Ovary (tissue), 9 donors: ENCODE data around the gene NFIB. TPM values are rescaled to one million over a fixed set of nuclear protein-coding genes. Genes with fewer than 3 reads are reported as not detected.

Experiments used
- DNase-seq, 5 donors: peaks; one replicate each; pipeline ENCODE4 v3.0.0-alpha.2; 2019 to 2020
- H3K27ac ChIP-seq, 2 donors: fragments of 200-600 bp; one replicate each; pipeline versions ENCODE4 v1.5.1 to v1.8.0; 2019 to 2022
- H3K27me3 ChIP-seq: fragments of 200-600 bp; one replicate; pipeline ENCODE4 v1.8.0; 2022
- H3K36me3 ChIP-seq: fragments of 200-600 bp; sonication (generic); one replicate; pipeline ENCODE4 v1.5.1; 2019
- H3K4me1 ChIP-seq: one replicate; pipeline ENCODE4 v1.8.1; 2013; ENCODE audit warnings: mild to moderate bottlenecking, moderate library complexity; ENCODE audit not compliant: insufficient read depth
- H3K4me3 ChIP-seq: fragments of 200-600 bp; sonication (generic); one replicate; pipeline ENCODE4 v1.5.1; 2017
- H3K9me3 ChIP-seq, 2 donors: fragments of 200-600 bp in 1 of 2; sonication (generic) in 1 of 2; one replicate each; pipeline versions ENCODE4 v1.5.1 to v1.8.1; 2013 to 2019; ENCODE audit warnings: mild to moderate bottlenecking in 1 of 2, moderate library complexity in 1 of 2
- CTCF ChIP-seq, 3 donors: fragments of 450-650 bp in 2 of 3; fragments of 200-600 bp in 1 of 3; IDR thresholded peaks; one replicate each; pipeline versions ENCODE4 v1.5.1 to v1.8.0; 2016 to 2022; ENCODE audit warnings: antibody characterized with exemption in 3 of 3, mild to moderate bottlenecking in 1 of 3
- EP300 ChIP-seq: sonication (generic); formaldehyde crosslinking; IDR thresholded peaks from one replicate; pipeline ENCODE4 v1.6.1; 2017; ENCODE audit warnings: antibody characterized with exemption
- POLR2A ChIP-seq: fragments of 450-650 bp; IDR thresholded peaks from one replicate; pipeline ENCODE4 v1.6.1; 2017; ENCODE audit warnings: antibody characterized with exemption, mild to moderate bottlenecking, moderate library complexity
- WGBS, 3 donors: extraction: QIAGEN DNeasy Blood & Tissue Kit in 1 of 3; methylation state at CpG; one replicate each; pipeline versions ENCODE4 v1.1.5 to v1.1.7; 2013 to 2017; 5-methylcytosine and 5-hydroxymethylcytosine counted together
- intact Hi-C, 4 donors: fragments of 100-400 bp; cut with DNase I; formaldehyde crosslinking; loops; one replicate each; pipeline versions ENCODE4 v1.11.0 to v1.15.1; 2022 to 2023
- polyA plus RNA-seq, 2 donors: library from polyadenylated mRNA; stranded (reverse); fragments of 200-250 nt in 1 of 2; fragments of 350-450 nt in 1 of 2; fragmentation: Illumina TruSeq in 1 of 2; extraction: RNeasy Lipid Tissue Mini Kit (QIAGEN cat#74804) in 1 of 2; gene quantifications; one replicate each; pipeline ENCODE4 v1.2.3, GENCODE V29; 2013 to 2014
- total RNA-seq, 7 donors: library from RNA; depleted of rRNA in 2 of 7; stranded (reverse); fragments of >200 nt in 2 of 7; fragmentation: NEBNext Ultra II Directional in 3 of 7; extraction: Animal tissue kit (Norgen Biotek cat#: 25700) in 3 of 7; gene quantifications; one replicate each; pipeline versions ENCODE4 v1.1.0 to v1.2.4, GENCODE V29; 2016 to 2023
- donor health status: DM: no; HTN: no; CAD: no; lungs with moderate emphysema.
- donor health status: DM: no; HTN: no; CAD: no.
- donor health status: Bipolar disorder and iron deficiency.
- donor health status: DM: yes; HTN: yes; CAD: no.
- donor health status: DM: no; HTN: no; CAD: no.
- donor health status: DM: yes; HTN: yes; CAD: no.

NFIB gene
- total and polyA plus RNA-seq, 9 donors = 8.7 to 111 (median 53.2) TPM

- DNase-seq = no peak
- no peak for TF ChIP-seq CTCF (IDR thresholded peaks at IDR 0.05)
- TF ChIP-seq POLR2A = no peak
- no peak for TF ChIP-seq EP300
- H3K27me3 ChIP-seq = no peaks in the 10 kb centered on the region
- WGBS, 3 donors = 57 to 71% (median 68%) methylated on average over 4 of the region's 4 CpGs
- no peak overlapping the region for H3K27ac ChIP-seq
- intact Hi-C loops = loop anchor here (10.0 kb wide), 4 partner anchors 114 to 284 kb away; no protein-coding TSS in a partner anchor
- no peak overlapping the region for H3K4me3 ChIP-seq
- peaks cover 2% of the 10 kb centered on the region for H3K4me1 ChIP-seq
- no peaks in the 10 kb centered on the region for H3K9me3 ChIP-seq
- no peaks in the 10 kb centered on the region for H3K36me3 ChIP-seq
Observed at GRCh38 chr9:14318934-14319580, 5.1 kb upstream of the NFIB start.

- intact Hi-C loops = loop anchor here (10.0 kb wide), 4 partner anchors 114 to 284 kb away; no protein-coding TSS in a partner anchor
Observed at GRCh38 chr9:14318361-14318760, 4.4 kb upstream of the NFIB start.

GRCh38 chr9:14317667-14318320, 3.9 kb upstream of the NFIB start:
- DNase-seq = no peak
- no peaks in the 10 kb centered on the region for H3K27me3 ChIP-seq
- WGBS, 3 donors = 61 to 84% (median 67%) methylated on average over 4 of the region's 4 CpGs
- peak overlapping the region; percentile 40 to 86 for H3K27ac ChIP-seq
- TF ChIP-seq POLR2A (no peak), CTCF (IDR thresholded peaks at IDR 0.05) (no peak), EP300 (no peak)
- H3K4me3 ChIP-seq = no peak overlapping the region
- H3K4me1 ChIP-seq = peaks cover 2% of the 10 kb centered on the region
- intact Hi-C loops = loop anchor here (10.0 kb wide), 4 partner anchors 113 to 283 kb away; no protein-coding TSS in a partner anchor
- H3K36me3 ChIP-seq = no peaks in the 10 kb centered on the region
- no peaks in the 10 kb centered on the region for H3K9me3 ChIP-seq

More at GRCh38 chr9:14318361-14318760, 4.4 kb upstream of the NFIB start:
- Histone ChIP-seq H3K36me3 (no peaks in the 10 kb centered on the region), H3K9me3 (no peaks in the 10 kb centered on the region), H3K27me3 (no peaks in the 10 kb centered on the region), H3K4me1 (peaks cover 2% of the 10 kb centered on the region), H3K4me3 (no peak overlapping the region), H3K27ac (no peak overlapping the region)
- 58 to 78% (median 68%) methylated on average over 2 of the region's 2 CpGs for WGBS, 3 donors
- no peak for TF ChIP-seq EP300
- TF ChIP-seq POLR2A = no peak
- no peak for TF ChIP-seq CTCF (IDR thresholded peaks at IDR 0.05)
- no peak for DNase-seq

- H3K36me3 ChIP-seq = no peaks in the 10 kb centered on the region
- peak in 1 of 5 donors; percentile 29 for DNase-seq
- H3K4me3 ChIP-seq = peak overlapping the region; percentile 64
- peak overlapping the region; percentile 84 to 86 for H3K27ac ChIP-seq
- no peaks in the 10 kb centered on the region for H3K9me3 ChIP-seq
- H3K4me1 ChIP-seq = peaks cover 2% of the 10 kb centered on the region
- 53 to 62% (median 56%) methylated on average over 8 of the region's 8 CpGs for WGBS, 3 donors
- H3K27me3 ChIP-seq = no peaks in the 10 kb centered on the region
- intact Hi-C loops = loop anchor here (10.0 kb wide), 4 partner anchors 112 to 282 kb away; no protein-coding TSS in a partner anchor
- no peak for TF ChIP-seq CTCF (IDR thresholded peaks at IDR 0.05)
- TF ChIP-seq EP300 = no peak
- TF ChIP-seq POLR2A = no peak
Observed at GRCh38 chr9:14316602-14317300, 2.8 kb upstream of the NFIB start.
